Measurements from ENCODE around the gene WNT7B. TPM values are rescaled to one million over a fixed set of nuclear protein-coding genes. Genes with fewer than 3 reads are reported as not detected.

Gene WNT7B
- total RNA-seq, 2 experiments from 2014 or later, result not detected

DNA sequence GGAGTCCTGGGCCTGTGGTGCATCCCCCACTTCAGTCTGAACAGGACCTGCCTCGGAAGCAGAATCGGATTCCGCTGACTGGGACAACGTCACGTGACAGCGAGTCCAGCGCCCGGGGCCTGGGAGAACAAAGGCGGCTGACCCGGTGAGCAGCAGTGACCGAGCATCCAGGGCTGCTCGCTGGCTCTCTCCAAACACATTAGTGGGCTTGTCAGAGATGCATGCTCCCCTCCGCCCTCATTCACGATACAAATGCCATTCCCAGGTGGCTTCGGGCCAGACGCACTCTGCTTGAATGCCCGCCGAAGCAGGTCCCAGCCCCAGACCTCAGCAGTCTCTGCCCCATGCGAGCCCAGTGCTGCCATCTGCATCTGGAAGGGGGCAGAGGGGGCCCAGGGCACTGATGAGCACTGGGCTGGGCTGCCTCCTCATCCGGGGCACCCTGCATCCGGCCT lies 91.0 kb downstream of the WNT7B start:
- ChIA-PET CTCF (no interaction called here), POLR2A (no interaction called here)

DNA sequence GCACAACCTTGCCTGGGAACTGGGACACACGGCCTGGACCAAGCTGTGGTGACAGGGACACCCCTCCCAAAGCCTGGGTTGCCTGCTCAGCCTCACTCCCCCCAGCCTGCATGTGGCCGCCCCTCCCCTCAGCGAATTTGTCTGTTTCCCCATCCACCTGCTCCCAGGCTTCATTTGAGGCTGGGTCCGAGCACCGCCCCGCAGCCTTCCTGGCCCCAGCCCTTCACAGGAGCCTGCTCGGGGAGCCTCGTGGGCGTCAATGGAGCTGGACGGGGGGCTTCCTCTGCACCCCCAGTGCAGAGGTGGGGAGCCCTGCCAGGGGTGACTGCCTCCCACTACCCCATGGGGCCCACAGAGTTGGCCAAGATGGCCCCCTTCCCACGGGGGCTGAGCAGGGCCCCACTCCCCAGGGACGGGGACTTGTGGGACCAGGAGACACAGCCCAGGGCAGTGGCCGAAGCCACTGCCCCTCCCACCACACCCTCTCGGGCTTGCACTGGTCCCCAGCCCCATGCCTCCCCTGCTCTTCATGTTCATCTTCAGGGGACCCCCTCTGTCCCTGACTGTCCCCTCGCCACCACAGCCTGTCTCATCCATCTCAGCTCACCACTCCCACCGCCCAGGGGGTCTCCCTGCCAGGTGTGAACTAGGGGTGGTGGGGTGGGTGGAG lies 91.7 kb downstream of the WNT7B start:
- POLR2A ChIA-PET, result no interaction called here
- CTCF ChIA-PET, result no interaction called here

DNA sequence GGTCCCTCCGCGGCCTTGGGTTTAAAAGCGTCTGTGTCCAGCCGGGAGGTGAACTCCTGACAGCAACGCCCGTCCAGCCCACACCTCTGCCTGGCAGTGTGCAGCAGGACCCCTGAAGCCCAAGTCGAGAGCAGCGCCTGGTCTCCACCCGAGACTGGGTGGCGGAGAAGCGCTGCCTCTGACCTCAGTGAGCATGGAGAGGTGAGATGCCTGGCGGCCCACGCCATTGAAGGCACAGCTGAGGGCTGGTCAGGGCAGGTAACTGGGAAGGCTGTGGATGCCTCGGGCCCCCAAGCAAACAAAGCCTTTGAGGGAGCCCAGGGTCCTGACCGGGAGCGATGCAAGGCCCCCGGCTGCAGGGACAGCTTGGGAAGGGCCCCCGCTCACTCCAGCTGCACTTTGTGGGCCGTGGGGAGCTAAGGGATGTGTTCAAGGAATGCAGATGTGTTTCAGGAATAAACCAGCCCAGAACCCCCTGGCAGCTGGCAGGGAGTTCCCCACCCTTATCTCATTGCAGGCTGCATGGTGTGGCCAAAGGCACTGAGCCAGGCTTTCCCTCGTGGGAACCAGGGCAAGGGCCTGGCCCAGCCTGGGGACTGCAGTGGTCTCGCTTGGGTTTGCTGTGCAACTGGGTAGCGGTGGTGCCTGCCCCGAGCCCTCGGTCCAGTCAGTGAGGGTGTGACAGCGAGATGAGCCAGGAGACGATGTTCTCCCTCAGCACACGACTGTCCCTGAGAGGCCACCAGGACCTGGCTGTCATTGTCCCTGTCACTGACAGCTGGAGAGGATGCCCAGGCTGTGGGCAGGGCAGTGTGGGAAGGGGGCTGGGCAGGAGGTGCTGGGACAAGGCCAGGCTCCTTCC lies 92.5 kb downstream of the WNT7B start:
- CTCF ChIA-PET, result no interaction called here
- POLR2A ChIA-PET, result no interaction called here

DNA sequence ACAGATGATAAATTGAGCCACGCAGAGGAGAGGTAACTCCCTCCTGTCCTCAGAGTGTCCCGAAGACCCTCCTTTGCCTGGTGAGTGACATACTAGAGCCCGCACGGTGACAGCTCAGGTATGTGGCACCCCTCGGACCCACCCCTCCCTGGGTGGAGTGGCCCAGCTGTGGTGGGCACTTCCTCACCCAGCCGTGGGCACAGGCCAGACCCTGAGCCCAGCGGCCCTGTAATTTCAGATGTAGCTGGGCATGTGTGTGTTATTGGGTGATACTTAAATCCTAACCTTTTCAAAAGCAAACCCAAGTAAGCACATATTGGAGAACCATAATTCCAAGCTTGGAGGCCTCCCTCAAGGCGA lies 93.2 kb downstream of the WNT7B start:
- CTCF ChIA-PET, result no interaction called here
- POLR2A ChIA-PET, result no interaction called here

DNA sequence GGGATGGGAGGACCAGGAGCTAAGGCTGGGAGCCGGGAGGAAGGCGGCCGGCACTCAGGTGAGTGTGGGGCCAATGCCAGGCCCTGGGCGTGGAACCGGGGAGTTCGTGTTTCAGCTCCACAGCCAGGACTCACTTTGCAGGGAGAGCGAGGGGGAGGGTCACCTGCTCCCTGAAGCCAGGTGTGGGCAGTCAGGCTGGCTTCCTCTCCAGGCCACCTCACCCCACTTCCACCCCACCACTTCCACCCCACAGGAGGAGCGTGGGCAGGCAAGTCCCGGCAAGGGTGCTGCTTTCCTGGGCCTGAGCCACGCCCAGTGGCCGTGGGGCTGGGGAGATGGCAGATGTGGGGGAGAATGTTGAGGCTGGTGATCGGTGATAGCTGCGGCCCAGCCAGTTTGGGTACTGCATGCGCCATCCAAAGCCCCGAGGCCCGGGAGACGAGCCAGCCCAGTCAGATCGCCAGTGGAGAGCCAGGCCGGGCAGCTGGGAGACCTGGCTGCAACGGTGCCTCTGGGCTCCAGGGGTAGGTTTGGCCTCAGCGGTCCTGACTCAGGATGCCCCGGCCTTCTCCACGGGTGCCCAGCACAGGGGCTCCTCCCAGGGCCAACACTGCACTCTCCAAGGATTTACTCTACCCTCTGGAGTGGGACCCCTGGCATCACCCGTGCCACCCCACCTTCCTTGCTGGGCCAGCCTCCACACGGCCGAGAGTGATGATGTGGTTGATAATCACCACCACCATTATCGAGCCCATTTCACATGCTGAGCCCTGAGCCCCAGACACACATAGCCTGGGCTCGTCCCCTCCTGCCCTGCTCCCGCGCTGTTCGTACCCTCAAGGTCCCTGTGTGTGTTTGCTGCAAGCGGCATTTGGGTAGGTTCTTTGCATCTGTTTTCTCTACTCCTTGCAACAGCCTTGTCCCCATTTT lies 93.8 kb downstream of the WNT7B start:
- CTCF ChIA-PET, result no interaction called here
- POLR2A ChIA-PET, result no interaction called here

DNA sequence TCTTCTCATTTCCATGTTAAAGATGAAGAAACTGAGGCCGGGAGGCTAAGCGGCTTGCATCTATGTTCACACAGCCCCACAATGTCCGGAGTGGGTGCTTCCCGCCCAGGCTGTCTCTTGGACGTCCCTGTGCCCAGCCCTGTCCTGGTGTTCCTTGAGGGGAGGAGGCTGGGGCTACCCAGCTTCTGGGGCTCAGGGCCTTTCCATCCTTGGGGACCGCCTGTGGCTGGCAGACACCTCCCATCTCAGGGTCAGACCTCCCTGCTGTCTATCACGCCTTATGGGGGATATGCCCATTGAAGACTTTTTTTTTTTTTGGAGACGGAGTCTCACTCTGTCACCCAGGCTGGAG lies 95.5 kb downstream of the WNT7B start:
- CTCF ChIA-PET, result no interaction called here
- POLR2A ChIA-PET, result no interaction called here

DNA sequence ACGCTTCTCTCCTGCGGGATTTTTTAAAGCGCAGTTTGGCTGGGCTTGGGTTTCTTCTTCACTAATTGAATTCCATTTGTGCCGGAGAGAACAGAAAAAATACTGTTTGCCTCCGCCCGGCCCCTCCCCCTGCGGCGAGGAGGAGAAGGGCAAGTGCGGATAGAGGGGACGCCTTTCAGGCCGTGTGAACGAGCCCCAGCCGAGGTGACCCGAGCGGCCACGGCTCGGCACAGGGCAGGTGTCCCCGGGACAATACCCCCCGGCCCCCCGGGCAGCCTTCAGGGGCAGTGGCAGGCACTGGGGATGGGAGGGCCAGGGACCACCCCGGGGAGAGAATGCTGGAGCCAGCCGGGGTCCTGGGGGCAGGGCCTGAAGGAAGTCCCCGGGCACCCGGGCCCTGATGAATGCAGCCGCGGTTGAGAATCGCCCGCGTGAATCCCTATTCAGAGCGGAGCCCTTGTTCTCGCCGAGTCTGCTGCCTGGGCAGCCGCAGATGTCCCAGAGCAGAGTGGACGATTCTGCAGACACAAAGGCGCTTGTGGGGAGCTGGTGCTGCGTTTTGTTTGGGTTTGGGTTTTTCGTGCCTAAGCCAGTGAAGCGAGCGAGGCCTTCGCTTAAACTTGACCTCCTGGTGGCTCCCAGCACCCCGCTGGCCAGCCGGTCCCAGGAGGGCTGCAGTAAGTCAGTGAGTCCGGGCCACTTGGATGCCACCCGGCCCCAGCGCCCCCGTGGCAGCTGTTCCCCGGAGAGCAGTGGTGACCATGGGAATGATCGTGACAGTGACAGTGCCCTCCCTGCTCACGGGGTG lies 96.0 kb downstream of the WNT7B start:
- ChIA-PET POLR2A (no interaction called here), CTCF (no interaction called here)

DNA sequence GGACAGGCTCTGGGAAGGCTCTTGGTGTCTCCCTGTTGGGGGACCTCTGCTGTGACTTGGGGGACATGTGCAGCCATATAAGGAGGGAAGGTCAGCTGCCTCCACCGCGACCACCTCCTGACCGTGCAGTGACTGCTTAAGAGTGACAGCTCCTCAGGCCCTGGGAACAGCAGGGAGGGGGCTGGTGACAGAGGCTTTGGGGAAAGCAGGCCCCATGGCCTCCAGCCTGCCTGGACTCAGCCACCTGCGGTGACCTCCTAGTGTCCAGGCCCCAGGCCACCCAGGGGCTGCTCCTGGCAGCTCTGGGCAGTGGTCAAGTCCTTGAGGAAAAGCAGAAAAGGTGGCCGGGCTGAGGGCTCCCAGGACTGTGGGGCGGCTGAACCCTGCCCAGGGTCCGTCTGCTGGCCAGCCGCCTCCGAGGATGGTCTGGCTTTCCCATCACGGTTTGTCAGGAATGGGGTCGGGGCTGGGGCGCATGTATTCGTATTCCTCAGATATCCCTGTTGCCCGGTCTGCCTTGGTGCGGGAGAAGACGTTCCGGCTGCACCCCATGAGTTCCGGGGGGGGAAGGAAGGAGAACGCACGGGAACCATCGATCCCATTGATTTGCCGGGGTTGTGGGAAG lies 96.8 kb downstream of the WNT7B start:
- CTCF ChIA-PET, result no interaction called here
- POLR2A ChIA-PET, result no interaction called here

DNA sequence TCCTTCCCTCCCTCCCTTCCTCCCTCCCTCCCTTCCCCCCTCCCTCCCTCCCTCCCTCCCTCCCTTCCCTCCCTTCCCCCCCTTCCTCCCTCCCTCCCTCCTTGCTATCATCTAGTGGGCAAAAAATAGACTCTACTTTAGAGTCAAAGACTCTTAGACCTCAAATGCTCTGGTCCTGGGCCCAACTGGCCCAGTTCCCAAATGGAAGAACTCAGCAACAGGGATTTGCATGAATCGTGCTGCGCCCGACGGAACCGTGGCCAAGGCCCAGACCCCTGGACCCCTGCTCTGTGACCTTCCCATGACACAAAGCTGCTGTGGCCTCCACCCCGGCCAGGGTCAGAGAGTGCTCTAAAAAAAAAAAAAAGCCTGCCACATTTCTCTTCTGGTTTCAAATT lies 97.4 kb downstream of the WNT7B start:
- ChIA-PET POLR2A (no interaction called here), CTCF (no interaction called here)

DNA sequence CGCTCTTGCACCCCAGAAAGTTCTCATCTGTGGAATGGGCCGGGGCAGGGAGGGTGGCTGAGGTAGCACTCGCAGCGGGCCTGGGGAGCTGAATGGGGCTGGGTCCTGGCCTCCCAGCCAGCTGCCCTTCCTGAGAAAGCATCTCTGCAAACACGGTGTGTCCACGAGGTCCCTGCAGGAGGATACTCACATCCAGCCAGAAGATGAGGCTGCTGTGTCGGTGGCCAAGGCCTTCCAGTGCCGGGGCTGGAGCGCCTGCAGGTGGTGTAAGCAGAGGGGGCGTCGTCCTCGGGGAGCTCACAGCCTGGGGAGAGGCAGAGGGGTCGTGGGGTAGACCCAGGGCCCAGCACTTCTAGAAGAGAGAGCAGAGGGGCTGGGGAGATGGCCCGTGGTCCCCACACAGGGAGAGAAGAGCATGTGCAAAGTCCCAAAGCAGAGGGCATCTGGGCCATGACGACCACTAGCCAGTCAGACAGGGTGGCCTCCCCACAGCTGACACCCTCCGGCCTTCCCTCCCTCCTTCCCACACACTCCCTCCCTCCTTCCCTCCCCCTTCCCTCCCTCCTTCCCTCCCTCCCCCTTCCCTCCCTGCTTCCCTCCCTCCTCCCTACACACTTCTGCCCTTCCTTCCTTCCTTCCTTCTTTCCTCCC lies 97.9 kb downstream of the WNT7B start:
- ChIA-PET POLR2A (no interaction called here), CTCF (no interaction called here)

DNA sequence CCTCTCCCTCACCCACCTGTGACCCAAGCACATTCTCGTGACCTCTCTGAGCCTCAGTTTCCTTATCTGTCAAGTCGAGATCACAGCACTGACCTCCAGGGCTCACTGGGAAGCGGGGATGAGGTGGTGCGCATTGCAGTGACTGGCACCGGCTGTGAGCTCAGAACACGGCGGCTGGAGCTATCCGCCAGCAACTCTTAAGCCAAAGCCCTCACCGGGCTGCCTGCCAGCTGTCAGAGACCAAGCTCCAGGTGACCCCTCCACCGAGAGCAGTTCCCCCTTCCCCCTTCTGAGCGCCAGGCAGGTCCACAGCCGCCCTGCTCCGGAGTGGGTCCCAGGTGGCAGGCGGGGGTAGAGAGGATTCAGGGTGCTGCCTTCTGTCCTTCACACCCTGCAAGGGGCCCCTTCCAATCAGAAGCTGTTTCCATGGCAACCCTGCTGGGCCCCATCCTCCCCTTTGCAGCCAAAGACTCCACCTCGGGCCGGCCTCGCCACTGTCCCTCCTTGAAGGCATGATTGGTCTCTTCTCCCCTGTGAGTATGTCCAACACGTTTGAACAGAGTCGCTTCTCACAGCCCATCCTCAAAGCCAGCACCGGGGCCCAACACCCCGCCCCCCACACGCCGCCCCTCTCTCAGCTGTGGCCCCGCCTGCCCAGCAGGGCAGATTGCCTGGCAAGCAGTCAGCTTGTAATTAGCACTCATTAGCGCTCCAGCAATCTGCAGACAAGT lies 98.7 kb downstream of the WNT7B start:
- ChIA-PET CTCF (no interaction called here), POLR2A (no interaction called here)

DNA sequence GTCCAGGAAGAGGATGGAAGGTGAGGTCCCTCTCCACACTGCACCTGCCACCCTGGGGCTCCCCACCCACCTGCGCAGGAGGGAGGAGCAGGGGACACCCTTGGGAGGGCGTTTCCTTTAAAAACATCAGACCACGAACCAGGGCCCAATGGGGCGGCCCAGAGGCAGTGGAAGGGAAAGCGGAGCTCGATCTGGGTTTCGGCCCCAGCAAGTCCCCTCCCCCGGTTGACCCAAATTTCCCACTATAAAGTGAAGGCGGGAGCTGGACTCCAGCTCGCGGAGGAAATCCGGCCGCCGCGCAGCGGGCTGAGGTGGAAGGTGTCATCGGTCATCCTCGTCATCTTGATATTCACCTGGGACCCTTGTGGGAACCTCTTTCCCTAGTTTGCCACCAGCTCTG lies 99.3 kb downstream of the WNT7B start:
- POLR2A ChIA-PET, result no interaction called here
- CTCF ChIA-PET, result no interaction called here

DNA sequence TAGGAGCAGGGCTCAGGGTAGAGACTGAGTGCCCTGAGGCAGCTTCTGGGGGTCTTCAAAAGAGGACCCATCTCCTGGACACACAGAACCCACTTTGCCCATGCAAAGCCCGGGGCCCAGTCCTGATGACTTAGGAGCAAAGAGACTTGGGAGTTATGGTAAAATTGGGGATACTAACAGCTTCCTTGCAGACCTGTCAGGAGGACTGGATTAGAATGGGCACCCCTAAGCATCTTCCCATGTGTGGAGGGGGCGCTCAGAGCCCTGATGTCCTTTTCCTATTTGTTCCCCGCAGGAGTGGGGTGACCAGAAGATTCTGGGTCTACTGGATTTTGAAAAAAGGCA lies 100.0 kb downstream of the WNT7B start:
- ChIA-PET CTCF (no interaction called here), POLR2A (no interaction called here)

DNA sequence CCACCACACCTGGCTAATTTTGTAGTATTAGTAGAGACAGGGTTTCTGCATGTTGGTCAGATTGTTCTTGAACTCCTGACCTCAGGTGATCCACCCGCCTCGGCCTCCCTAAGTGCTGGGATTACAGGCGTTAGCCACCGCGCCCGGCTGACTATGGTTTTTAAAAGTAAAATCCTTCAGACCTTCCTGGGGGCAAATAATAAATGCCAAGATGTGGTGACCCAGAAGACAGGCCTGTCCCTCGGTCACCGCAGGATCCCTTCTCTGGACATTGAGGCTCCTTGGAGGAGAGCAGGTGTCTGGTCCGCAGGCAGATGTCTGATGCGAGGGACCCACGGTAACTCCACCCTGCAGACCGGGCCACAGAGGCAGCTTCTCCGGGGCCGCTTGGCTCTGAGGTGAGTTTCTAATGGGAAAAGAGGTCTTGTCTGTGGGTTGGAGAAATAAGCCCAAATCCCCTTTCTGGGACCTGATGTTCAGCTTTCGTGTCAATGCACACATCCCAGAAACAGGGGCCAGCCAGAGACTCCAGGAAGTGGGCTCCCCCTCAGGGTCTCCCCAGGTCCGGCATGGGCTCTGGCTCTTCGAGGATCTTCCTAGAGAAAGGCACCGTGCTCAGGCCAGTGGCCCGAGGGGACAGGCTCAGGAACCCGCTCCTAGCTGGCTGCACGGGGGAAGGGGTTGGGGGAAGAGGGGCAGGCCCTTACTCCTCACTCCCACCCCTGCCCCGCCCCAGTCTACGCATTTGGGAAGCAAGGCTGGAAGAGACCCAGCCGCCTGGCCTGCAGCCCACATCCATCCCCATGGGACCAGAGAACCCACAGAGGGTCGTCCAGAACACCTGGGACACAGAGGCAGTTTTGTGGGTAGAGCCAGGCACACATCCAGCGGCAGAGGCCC lies 100.6 kb downstream of the WNT7B start:
- POLR2A ChIA-PET, result no interaction called here
- CTCF ChIA-PET, result no interaction called here

DNA sequence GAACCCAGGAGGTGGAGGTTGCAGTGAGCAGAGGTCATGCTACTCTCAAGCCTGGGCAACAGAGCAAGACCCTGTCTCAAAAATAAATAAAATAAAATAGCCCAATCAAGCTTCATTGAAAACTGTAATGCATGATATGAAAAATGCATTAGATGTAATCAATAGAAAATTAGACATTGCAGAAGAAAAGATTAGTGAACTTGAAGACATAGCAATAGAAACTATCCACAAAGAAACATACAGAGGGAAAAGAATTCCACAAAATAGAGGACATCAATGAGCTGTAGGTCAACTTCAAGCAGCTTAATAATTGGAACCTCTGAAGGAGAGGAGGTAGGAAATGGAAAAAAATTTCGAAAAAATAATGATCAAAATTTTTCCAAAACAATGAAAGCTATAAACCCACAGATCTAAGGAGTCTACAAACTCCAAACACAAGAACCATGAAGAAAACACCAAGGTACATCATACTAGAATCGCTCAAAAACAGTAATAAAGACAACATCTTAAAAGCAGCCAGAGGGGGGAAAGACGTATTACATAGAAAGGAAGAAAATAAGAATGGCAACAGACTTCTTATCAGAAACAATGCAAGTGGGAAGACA lies 104.2 kb downstream of the WNT7B start:
- ChIA-PET POLR2A (no interaction called here), CTCF (no interaction called here)

DNA sequence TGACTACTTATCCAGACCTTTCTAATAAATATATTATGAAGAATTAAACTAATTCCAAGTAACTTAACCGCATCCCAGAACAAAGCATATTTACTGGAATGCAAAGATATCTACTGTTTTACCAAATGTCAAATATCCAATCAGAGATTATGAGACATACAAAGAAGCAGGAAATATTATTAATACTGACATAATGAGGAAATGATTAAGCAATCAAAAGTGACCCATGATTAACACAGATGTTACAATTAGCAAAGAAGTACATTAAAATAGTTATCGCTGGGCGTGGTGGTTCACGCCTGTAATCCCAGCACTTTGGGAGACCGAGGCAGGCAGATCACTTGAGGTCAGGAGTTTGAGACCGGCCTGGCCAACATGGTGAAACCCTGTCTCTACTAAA lies 105.2 kb downstream of the WNT7B start:
- CTCF ChIA-PET, result no interaction called here

More for the DNA sequence above, 105.2 kb downstream of the WNT7B start:
- POLR2A ChIA-PET, result no interaction called here
